Lower leg skin (tissue), 4 donors: ENCODE data around the gene SHD. TPM values are rescaled to one million over a fixed set of nuclear protein-coding genes. Genes with fewer than 3 reads are reported as not detected.
A peak's percentile ranks its signal among the peaks of the same experiment; 100 is the strongest.

Source experiments
- DNase-seq, 2 donors: peaks; one replicate each; pipeline ENCODE4 v3.0.0-alpha.2; 2019; ENCODE audit warnings: low spot score in 2 of 2
- H3K4me3 ChIP-seq: fragments of 200-600 bp; sonication (generic); 2 replicates; pipeline ENCODE4 v1.5.1; 2017; ENCODE audit warnings: mild to moderate bottlenecking, low read depth; ENCODE audit not compliant: poor library complexity, severe bottlenecking
- POLR2A ChIP-seq, 2 donors: fragments of 450-650 bp; IDR thresholded peaks; one replicate each; pipeline ENCODE4 v1.6.1; 2016 to 2017; ENCODE audit warnings: antibody characterized with exemption in 2 of 2, mild to moderate bottlenecking in 1 of 2, moderate library complexity in 1 of 2
- WGBS, 2 donors: methylation state at CpG; one replicate each; pipeline ENCODE4 v1.1.5; 2018; 5-methylcytosine and 5-hydroxymethylcytosine counted together
- intact Hi-C: fragments of 100-400 bp; cut with DNase I; formaldehyde crosslinking; loops from one replicate; pipeline ENCODE4 v1.15.0; 2023; ENCODE audit warnings: low total_unique reads
- total RNA-seq, 4 donors: library from RNA; depleted of rRNA; stranded (reverse); fragments of >200 nt; gene quantifications; one replicate each; pipeline ENCODE4 v1.1.0, GENCODE V29; 2016
- TF ChIP-seq, protein P1 (sequence below), 3 donors: fragments of 450-650 bp; IDR thresholded peaks; one replicate each; pipeline ENCODE4 v1.5.1; 2016; ENCODE audit warnings: antibody characterized with exemption in 3 of 3, mild to moderate bottlenecking in 3 of 3, moderate library complexity in 2 of 3

Gene SHD
- total RNA-seq, 4 donors from 2014 or later = not detected

DNA sequence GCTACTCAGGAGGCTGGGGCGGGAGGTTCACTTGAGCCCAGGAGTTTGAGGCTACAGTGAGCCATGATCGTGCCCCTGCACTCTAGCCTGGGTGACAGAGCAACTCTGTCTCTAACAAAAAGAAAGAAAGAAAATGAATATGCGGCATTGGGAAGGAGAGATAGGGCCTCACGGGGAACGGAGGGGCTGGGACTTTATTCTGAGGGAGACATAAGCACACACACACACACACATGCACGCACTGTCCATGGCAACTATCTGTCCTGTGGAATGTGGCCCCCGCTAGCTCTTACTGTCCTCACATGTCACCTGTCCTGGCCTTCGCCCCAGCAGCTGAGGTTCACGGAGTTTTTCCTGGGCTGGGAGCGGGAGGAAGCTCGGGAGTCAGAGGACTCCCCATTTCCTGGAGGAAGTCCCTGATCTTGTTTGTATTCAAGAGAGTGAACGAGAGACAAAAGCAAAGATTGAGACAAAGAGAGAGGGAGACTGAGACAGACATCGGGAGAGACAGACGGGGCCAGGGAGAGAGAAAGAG, 58.9 kb downstream of the SHD start:
- peak overlapping the region; percentile 0 for H3K4me3 ChIP-seq
- DNase-seq = peak in 1 of 2 donors; percentile 88
- TF ChIP-seq POLR2A (IDR thresholded peaks at IDR 0.05) = no peak
- TF ChIP-seq, protein P1, sequence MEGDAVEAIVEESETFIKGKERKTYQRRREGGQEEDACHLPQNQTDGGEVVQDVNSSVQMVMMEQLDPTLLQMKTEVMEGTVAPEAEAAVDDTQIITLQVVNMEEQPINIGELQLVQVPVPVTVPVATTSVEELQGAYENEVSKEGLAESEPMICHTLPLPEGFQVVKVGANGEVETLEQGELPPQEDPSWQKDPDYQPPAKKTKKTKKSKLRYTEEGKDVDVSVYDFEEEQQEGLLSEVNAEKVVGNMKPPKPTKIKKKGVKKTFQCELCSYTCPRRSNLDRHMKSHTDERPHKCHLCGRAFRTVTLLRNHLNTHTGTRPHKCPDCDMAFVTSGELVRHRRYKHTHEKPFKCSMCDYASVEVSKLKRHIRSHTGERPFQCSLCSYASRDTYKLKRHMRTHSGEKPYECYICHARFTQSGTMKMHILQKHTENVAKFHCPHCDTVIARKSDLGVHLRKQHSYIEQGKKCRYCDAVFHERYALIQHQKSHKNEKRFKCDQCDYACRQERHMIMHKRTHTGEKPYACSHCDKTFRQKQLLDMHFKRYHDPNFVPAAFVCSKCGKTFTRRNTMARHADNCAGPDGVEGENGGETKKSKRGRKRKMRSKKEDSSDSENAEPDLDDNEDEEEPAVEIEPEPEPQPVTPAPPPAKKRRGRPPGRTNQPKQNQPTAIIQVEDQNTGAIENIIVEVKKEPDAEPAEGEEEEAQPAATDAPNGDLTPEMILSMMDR (IDR thresholded peaks at IDR 0.05) = no peak
- WGBS, 2 donors = 7 to 10% methylated on average over 14 of the region's 14 CpGs
- intact Hi-C loops = no loop called here

GRCh38 chr19:4338441-4339355, 59.6 kb downstream of the SHD start, which contains the start of gene STAP2:
STAP2 (minus strand) TSS chr19:4338827; CDS start chr19:4338753, 74 bp downstream.
- WGBS, 2 donors = 35 to 45% methylated on average over 21 to 25 of the region's 27 CpGs
- intact Hi-C loops = no loop called here
- peak in 1 of 2 donors; percentile 58 for DNase-seq
- H3K4me3 ChIP-seq = peak within 1 kb of the TSS; percentile 0
- no peak for TF ChIP-seq POLR2A (IDR thresholded peaks at IDR 0.05)
- TF ChIP-seq, protein P1 (IDR thresholded peaks at IDR 0.05) = no peak

Other genes starting within 250 kb of the SHD start
- 100 to 1,000 TPM; 138 to 162 (median 152) TPM for gene ZBTB7A, start 212.4 kb upstream of the SHD start, total RNA-seq
- 100 to 1,000 TPM in 3 of 4 donors, 10 to 100 TPM in 1; 89.0 to 111 (median 106) TPM for gene MAP2K2, start 155.1 kb upstream of the SHD start, total RNA-seq
- not detected for gene CREB3L3, start 125.6 kb upstream of the SHD start, total RNA-seq
- gene SIRT6, start 96.7 kb upstream of the SHD start, total RNA-seq = 10 to 100 TPM; 18.7 to 39.8 (median 32.9) TPM
- 1 to 10 TPM in 2 of 4 donors, under 1 TPM in 1, not detected in 1; 0.22 to 3.2 (median 1.5) TPM for gene ANKRD24, start 96.6 kb upstream of the SHD start, total RNA-seq
- gene EBI3, start 49.7 kb upstream of the SHD start, total RNA-seq = 1 to 10 TPM in 1 of 4 donors, not detected in 3; 2.2 TPM
- 10 to 100 TPM; 23.4 to 33.6 (median 28.3) TPM for gene YJU2, start 32.2 kb upstream of the SHD start, total RNA-seq
- not detected for gene TMIGD2, start 23.1 kb downstream of the SHD start, total RNA-seq
- under 1 TPM in 2 of 4 donors, not detected in 2; 0.16 to 0.64 TPM for gene FSD1, start 25.3 kb downstream of the SHD start, total RNA-seq
- 100 to 1,000 TPM in 2 of 4 donors, 10 to 100 TPM in 2; 78.5 to 159 (median 122) TPM for gene STAP2, start 59.6 kb downstream of the SHD start, total RNA-seq
- gene MPND, start 64.3 kb downstream of the SHD start, total RNA-seq = 10 to 100 TPM in 1 of 4 donors, 1 to 10 TPM in 3; 4.4 to 10.6 (median 7.8) TPM
- 100 to 1,000 TPM; 109 to 117 (median 112) TPM for gene SH3GL1, start 121.3 kb downstream of the SHD start, total RNA-seq
- 10 to 100 TPM in 3 of 4 donors, 1 to 10 TPM in 1; 9.0 to 25.9 (median 12.6) TPM for gene CHAF1A, start 123.4 kb downstream of the SHD start, total RNA-seq
- 100 to 1,000 TPM in 2 of 4 donors, 10 to 100 TPM in 2; 77.0 to 161 (median 111) TPM for gene UBXN6, start 178.5 kb downstream of the SHD start, total RNA-seq
- 10 to 100 TPM; 20.9 to 36.4 (median 30.1) TPM for gene HDGFL2, start 193.0 kb downstream of the SHD start, total RNA-seq
- gene PLIN4, start 239.2 kb downstream of the SHD start, total RNA-seq = 10 to 100 TPM; 10.6 to 55.1 (median 24.2) TPM